ENCODE data around the gene TMA7B.

GRCh38 chr22:39935116-39935515 is 25.1 kb upstream of the TMA7B start:
- TF ChIP-seq POLR2AphosphoS5 (IDR thresholded peaks at IDR 0.05), result no peak
- no peak for TF ChIP-seq CTCF (IDR thresholded peaks at IDR 0.05)
